ENCODE results near the gene OLFM4.
"Not testable (repeated sequence)": the region's sequence is repeated elsewhere in the genome, so short reads cannot be mapped to it uniquely, and the experiment has no call there.

The OLFM4 gene, protein sequence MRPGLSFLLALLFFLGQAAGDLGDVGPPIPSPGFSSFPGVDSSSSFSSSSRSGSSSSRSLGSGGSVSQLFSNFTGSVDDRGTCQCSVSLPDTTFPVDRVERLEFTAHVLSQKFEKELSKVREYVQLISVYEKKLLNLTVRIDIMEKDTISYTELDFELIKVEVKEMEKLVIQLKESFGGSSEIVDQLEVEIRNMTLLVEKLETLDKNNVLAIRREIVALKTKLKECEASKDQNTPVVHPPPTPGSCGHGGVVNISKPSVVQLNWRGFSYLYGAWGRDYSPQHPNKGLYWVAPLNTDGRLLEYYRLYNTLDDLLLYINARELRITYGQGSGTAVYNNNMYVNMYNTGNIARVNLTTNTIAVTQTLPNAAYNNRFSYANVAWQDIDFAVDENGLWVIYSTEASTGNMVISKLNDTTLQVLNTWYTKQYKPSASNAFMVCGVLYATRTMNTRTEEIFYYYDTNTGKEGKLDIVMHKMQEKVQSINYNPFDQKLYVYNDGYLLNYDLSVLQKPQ

DNA sequence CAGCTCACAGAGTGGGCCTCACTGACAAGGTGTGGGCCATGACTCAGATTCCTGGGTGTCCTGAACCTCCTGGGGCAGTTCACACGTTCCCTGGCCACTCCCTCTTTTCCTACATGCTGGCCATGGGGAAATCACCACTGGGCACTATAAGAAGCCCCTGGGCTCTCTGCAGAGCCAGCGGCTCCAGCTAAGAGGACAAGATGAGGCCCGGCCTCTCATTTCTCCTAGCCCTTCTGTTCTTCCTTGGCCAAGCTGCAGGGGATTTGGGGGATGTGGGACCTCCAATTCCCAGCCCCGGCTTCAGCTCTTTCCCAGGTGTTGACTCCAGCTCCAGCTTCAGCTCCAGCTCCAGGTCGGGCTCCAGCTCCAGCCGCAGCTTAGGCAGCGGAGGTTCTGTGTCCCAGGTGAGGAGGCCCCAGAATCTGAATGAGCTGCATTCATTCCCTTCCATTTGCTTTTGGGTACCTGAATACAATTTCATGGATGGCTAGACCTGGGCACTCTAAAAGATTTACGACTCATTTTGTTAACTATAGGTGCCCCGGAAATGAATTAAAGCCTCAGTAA lies at the start of gene OLFM4:
Gene OLFM4, plus strand, starts transcription at position 177 of the 567 bp plus-strand sequence. Its CDS starts 24 bp downstream, at position 201.
- DNase-seq (ENCODE audit: low read depth): no peak

DNA sequence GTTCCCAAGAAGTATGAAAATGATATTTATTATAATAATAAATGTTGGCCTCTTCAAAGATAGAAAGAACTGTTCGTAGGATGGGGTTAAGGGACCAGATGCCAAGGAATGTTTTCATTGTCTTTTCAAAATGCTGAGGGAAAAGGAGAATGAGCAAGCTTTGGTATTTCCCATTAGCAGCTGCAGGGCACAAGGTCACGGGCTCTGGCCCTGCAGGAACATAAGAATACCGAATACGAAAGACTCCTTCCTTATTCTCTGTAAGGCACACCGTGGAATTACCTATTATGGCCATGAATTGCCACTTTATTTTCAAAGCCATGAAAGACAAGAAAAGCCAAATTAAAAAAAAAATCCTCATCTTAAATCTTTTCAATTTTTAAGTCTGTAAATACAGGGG lies 49.6 kb upstream of the OLFM4 start:
- no peak for DNase-seq (ENCODE audit: low read depth)

DNA sequence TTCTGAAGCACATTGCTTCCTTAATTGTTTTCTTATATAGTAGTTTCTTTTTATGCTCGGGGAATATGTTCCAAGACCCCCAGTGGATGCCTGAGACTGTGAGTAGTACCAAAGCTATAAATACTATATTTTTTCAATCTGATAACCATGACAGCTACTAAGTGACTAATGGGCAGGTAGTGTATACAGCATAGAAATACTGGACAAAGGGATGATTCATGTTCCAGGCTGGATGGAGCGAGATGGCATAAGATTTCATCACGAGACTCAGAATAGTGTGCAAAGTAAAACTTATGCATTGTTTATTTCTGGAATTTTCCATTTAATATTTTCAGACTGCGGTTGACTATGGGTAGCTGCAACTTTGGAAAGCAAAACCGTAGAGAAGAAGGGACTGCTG lies 47.9 kb upstream of the OLFM4 start:
- DNase-seq (ENCODE audit: low read depth): no peak

DNA sequence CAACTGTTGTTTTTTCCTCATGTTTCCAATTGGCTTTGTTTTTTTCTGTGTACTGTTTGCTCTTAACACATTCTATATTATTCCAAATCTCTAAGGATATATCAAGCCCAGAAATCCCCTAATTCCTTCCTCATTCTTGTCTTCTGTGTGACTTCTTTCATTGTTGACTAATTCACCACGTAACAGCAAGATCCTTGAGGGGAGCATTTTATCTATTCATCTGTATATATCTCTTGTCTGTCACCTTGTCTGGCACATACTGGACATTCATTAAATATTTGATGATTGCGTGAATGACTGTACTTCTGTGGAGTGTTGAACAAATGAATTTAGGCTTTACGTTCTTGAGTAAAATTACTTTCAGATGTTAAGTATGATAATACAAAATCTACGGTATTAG lies 44.8 kb upstream of the OLFM4 start:
- no peak for DNase-seq (ENCODE audit: low read depth)

DNA sequence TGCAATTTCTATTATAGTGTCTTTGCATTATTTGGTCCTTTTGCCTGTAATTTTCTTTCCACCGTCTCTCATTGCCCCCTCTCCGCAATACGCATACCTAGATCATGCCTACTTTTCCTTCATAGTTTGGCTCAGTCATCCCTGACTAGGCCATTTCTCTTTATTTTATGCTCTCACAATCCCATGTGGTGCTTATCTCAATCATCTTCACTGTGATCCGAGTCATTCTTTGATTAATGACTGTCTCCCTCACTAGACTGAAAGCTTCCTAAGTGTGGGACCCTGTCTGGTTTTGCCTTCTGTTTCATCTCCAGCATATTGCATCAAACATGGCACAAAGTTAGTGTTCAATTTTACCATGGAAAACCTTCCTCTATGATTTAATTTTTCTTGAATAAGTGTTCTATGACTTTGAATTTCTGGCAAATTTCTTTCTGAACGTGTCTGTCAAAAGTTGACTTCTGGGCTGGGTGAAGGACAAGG lies 43.7 kb upstream of the OLFM4 start:
- DNase-seq (ENCODE audit: low read depth): no peak

DNA sequence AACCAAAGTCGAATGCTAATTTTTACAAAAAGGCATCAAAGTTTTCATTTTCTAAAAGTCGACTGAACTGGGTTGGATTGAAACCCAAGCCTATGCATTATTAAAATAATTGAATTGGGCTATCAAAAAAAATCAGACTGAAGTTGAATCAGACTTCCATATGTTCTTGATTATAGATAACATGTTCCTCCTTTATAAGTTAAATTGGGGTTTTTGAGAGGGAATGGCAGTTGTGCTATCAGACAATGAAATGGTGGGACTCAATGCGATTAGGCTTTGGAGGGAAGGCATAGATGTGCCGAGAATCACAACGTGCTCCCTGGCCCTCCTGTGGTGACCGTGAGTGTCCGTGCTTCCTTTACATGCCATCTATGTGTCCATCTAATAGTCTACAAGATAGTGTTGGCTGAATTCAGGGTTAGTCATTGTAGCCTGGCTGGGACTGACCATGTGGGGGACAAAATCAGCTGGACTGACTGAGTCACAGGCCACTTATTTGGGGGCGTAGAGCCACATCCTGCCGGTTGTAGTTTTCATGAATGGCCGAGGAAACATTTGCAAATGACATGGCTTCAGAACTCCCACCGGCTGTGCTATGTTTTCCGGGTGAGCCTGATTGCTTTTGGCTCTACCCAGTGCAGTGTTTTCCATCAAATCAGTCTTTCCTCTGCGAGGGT lies 37.1 kb upstream of the OLFM4 start:
- no peak for DNase-seq (ENCODE audit: low read depth)

DNA sequence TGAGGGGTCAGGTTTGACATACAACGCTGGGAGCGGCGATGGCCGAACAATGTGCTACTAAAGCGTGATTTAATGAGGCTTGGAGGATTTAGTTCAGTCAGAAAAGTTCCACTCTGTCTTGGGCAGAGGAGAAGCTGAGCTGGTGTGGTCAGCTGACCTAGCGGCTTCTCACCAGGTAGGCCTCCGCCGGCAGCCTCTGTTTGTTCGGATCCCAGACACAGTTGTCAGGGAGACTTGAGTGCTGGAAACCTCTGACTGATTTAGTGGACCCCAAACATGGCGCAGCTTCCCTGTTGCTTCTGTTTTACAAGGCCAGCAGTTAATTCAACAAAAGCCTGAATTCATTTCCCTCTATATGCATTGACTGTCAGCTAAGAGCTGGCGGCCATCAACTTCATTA lies 36.5 kb upstream of the OLFM4 start:
- no peak for DNase-seq (ENCODE audit: low read depth)

DNA sequence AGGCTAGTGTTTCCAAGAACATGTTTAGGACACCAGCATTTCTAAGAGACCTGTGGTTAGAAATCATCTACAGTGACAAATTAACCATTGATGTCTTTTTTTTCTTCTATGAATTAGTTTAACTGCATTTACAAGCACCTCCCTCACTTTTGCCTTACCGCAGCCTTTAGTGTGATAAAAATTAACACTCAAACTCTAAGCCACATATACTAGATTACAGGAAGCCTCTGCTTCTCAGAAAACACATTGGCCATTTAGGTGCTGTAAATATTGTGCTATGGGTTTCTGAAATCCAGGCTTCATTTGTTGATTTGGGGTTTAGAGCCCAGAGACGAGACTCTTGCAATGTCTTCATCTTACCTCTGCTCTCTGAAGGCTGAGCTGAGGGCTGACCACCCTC lies 34.6 kb upstream of the OLFM4 start:
- no peak for DNase-seq (ENCODE audit: low read depth)

DNA sequence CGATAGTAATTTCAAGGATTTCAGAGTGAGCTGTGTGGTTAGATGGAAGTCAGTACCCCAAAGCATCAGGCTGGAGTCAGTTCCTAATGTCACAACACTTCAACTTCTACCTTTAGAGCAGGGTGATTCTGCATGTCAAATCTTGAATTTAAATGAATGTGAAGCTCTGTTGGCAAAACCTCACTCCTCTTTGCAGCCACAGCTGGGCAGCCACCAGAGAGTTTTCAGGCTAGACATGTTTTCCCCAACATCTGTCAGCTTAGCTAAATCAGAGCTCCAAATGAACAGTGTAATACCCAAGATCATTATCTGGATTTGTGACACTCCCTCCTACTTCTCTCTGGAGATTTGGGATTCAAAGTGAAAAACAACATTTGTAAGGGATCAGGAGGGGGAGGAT lies 33.7 kb upstream of the OLFM4 start:
- DNase-seq (ENCODE audit: low read depth): no peak

DNA sequence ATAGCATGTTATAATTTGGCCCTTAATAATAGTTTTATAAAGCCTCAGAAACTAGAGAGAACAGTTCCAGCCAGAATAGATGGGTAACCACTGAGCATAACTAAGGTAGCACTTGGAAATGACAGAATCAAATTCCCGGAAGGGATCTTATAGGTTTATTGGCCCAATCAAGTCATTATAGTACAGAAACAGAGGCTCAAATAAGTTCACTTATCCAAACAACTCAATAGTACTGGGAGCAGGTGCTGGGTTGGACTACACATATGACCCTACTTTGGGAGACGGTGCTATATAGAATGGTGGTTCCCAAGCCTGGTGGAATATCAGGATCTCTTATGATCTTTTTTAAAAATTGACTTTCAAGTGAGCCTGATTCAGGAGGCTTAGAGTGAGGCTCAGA lies 32.7 kb upstream of the OLFM4 start:
- no peak for DNase-seq (ENCODE audit: low read depth)

DNA sequence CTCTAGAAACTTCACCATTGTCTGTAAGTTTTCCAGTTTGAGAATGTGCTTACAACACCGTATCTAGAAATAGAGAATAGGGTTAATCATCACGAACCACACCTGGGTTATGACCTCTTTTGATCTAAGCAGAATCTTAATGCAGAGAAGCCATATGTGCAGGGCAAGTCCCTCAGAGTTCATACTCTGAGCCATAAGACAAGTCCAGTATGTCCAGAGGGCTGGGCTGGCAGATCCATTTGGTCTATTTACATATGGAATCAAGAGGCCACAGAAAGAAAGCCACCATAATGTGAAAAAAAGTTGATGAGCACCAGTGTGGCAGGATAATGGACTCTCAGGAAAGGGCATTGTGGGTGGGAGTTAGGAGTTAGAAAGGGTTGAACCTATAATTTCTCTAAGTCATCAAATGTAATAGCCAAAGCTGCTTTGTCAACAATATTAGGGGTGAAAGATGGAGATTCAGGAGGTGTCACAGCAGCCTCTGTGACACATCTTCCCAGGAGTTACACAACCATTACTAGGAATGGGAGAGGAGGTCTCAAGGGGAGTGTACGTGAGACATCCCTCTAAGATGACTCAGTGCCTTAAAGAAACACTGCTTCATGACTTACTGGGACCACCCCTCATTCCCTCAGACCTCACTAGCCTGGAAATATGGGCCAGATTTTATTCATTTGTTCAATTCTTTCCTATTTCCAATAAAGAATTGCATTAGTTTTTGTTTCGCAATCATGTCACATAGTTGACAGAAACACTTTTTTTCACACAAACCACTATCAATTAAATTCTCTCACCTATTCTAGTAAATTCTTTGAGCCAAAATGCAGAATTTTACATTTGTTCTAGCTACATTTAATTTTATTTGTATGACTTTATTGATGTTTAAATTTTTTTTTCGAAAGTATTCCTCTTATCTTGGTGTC lies 30.4 kb upstream of the OLFM4 start:
- no peak for DNase-seq (ENCODE audit: low read depth)

DNA sequence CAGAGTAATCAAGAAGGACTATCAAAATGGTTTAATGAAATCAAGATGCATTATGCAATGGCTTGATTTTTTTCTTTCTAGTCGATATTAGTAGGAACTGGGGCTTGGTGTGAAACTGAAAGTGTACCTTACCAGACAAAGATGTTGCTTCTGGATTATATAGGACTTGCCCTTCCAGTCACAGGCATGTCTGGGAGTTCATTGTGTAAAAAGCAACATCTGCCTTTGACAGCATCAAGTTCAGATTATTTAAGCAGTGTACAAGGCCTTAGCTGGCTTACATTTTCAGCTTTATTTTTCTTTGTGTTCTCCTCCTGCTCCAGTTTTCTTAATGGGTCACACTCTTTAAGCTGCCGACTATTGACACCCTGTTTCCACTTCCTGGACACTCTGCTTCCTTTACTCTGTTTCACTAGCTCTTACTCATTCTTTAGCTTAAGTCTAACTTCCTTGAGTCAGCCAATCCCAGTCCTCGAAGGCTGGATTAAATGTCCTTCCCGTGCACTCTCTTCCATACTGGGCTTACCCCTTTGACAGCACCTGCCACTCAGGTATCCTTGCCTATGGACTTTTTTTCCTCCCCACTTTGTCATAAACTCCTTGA lies 29.4 kb upstream of the OLFM4 start:
- no peak for DNase-seq (ENCODE audit: low read depth)

DNA sequence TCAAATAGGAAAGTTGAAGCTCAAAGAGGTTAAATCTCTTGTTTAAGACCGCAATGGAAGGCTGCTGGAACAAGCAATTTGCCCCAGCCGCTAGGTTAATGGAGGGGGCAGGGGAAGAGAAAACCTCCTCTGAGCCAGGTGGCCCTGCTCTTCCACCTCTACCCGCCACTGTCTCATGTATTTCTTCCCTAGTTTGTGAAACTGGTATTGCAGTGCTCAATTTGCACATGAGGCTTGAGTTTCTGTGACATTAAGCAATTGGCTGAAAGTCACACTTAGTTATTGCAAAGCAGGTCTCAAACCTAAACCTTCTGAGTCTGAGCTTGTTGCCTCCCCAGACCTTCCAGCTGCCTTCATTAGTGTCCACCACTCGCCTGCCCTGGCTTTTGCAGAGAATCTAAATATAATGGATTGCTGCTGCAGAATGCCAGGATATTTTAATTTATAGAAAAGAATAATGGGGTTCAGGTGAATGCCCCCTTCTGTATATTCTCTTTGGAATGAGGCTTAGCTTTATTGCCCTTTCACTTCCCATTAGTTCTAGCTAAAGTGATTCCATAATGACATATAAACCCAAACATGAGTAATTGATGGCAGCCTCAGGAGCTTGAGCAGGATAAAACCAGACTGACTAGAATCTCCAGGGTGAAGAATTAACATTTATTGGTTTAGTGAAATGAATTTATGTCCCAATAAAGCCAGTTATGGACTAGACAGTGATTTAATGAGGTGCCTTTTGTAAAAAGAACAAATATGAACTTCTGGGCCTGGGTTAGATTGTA lies 27.0 kb upstream of the OLFM4 start:
- DNase-seq (ENCODE audit: low read depth): no peak

DNA sequence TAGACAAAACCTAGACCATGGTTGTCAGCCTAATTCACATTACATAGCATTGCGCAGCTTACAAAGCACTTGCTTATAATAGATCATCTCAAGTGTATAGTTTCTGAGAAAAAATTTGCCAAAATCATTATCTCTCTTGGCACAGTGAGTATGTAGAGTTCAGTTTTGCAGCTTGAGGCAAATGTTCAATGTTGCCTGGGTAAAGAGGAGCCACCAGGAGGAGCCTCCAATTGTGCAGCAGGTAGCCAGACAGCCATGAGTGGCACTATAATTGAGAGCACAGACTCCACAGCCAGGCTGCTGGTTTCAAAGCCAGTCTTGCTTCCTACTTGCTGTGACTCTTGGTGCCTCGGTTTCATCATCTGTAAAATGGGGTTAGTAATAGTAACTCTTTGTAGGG lies 24.0 kb upstream of the OLFM4 start:
- DNase-seq (ENCODE audit: low read depth): no peak

DNA sequence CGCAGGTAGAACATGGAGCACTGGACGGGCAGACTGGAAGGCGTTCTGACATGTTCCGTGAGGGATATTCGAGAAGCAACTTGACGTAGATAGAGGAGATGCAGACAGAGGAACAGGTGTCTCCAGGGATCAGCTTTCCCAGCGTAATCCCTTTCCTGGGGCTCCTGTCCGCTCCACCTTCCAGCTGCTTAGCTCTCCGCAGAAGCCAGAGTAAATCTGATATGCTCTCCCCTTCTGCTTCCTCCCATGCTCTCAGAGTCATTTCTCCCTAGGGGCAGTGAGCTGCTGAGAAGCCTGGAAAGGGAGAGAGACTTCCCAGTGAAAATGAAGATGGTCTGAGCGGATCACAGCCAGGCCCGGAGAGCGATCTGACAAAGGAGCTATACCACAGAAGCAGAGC lies 23.0 kb upstream of the OLFM4 start:
- no peak for DNase-seq (ENCODE audit: low read depth)

DNA sequence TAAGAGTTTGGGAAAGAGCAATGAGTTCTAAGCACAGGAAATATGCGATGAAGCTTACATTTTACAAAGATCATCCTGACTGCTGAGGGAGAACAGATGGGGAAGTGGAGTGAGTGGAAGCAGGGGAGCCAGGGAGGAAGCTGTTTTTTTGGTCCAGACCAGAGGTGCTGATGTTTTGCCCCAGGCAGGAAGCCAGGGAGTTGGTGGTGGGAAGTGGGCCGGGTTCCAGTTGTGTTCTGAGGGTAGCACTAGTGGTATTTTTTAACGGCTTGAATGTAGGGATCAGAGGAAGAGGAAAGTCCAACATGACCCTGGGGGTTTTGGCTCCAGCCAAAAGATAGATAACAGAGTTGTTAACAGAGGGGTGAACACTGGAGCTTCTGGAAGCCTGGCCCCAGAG lies 20.7 kb upstream of the OLFM4 start:
- DNase-seq (ENCODE audit: low read depth): no peak

DNA sequence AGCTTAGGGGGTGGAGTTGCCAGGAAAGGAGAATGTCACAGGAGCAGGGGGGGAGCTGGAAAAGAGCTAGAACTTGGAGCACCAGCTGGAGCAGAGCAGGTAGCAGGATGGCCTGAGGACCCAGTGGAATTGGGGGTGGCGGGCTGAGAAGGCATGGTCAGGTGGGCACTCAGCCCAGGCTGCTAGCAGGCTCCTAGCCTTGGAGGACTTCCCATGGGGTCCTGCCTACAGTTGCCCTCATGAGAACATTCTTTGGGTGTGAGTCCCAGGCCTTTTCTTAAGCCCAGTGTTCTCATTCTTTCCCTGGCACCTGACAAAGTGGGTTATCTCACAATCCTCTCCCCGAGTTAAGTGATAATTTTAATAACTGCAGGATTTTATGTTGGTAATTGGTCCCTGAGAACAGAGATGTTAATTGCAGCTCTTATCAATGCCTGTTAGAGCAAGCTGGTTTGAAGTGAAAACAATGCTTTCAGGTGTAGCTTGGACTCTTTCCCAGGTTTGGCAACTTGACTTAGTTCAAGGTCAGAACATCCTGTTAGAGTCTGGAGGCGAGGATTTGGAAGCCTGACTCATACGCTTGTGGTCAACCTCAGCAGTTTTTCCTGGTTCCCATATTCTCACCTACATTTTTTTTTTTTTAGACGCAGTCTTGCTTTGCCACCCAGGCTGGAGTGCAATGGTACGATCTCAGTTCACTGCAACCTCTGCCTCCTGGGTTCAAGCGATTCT lies 18.1 kb upstream of the OLFM4 start:
- peak; percentile 1 for DNase-seq (ENCODE audit: low read depth)

DNA sequence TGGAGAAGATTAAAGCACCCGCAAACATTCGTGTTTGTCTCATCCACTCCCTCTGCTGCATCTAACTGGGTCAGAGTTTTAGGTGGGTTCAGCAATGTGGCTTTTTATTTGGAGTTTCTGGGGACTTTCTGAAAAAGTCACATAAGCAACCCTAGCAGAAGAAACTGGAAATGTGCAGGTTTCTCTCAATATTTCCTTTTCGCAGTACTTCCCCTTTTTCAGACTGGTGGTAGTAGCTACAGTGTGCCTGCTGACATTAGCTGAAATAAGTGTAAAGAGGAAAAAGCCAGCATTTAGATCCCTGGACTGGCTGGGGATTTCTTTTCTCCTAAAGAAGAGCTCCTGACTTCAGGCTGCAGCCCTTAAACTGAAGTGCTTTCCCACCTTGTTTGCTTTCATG lies 15.9 kb upstream of the OLFM4 start:
- no peak for DNase-seq (ENCODE audit: low read depth)

DNA sequence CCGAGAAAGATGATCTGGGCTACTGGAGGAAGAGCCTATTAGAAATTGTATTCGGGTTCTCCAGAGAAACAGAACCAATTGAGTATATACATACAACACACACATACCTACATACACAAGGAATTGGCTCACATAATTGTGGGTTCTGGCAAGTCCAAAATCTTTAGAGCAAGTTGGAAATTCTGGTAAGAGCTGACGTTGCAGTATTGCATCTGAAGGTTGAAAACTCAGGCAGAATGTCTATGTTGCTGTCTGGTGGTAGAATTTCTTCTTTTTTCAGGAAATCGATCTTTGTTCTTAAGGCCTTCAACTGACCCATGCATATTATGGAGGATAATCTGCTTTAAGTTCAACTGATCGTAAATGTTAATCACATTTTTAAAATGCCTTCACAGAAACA lies 15.5 kb upstream of the OLFM4 start:
- DNase-seq (ENCODE audit: low read depth): no peak

DNA sequence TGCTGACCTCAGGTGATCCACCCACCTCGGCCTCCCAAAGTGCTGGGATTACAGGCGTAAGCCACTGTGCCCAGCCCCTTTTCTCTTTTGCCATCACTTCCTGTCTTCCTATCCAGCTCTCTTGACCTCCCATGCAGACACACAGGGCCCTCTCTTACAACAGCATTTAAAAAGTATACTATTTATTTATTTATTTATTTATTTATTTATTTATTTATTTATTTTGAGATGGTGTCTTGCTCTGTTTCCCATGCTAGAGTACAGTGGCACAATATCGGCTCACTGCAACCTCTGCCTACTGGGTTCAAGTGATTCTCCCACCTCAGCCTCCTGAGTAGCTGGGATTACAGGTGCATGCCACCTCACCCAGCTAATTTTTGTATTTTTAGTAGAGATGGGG lies 14.6 kb upstream of the OLFM4 start:
- not testable (repeated sequence) for DNase-seq (ENCODE audit: low read depth)

Measured in amniotic epithelial cell (primary cell).